ENCODE data around the gene SMG7.

The SMG7 gene

GRCh38 chr1:183470961-183471742 lies 1.1 kb upstream of the SMG7 start:
- DNase-seq = peak; percentile 60

DNA sequence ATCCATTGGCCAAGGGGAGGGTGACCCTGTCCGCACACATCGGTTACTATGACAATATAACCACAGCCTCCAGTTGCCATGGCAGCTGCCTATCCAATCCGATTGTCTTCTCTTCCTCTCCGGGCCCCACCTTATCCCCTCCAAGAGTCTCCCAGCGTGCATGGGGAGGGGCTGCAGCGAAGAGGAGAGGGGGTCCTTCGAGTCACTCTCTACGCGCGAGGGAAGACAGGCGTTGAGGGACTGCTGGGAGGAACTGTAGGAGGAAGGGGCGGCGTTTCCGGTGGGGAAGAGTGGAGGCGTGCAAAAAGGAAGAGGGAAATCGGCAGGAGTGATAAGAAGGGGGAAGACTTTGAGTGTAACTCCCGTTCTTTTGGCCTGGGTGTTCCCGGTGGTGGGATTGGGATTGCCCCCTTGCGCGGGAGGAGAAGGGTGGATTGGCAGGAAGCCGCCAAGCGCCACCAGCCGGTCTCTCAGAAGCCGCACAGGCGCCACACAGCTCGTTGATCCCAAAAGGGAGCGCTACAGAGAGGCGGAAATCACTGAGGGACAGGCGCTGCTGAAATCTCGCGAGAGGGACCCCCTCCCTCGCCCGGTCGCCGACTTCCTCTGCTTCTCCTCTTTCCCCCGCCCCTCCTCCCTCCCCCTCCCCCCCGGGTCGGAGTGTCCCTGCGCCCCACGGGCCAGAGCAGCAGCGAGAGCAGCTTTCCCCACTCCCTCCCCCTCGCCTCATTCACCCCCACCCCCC lies 384 bp upstream of the SMG7 start:
- peak; percentile 99 for DNase-seq

DNA sequence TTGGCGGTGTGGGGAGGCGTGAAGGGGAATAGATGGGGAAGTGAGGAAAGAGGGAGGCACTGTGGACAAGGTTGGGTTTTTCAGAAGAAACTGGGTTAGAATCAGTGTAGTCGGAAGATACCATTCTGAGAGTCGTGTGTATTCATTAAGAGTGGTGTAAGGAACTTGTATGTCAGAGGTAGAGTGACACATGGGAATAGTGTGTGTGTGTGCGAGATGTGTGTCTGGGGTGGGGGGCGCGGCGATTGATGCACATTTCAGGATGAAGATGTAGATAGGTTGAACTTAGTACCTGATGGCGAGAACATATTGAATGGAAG lies 878 bp downstream of the SMG7 start:
- no peak for DNase-seq

DNA sequence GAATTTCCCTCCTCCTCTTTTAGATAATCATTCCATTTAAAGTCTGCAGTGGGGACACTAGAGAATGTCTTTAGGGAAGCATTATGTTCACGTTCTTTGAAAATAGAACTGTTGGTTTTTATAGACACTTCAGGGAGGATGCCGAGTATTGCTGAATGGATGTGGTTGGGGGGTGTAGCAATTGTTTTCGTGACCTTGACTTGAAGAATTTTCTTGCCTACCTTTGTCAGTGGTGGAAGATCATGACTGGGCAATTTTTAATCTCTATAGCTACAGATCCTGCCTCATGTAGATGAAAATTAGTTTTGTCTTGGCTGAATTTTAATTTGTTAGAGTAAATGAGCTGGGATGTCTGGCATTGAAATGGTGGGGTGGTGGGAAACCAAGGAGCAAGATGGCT lies 3.8 kb downstream of the SMG7 start:
- DNase-seq = no peak

- DNase-seq = no peak
These were observed 5.9 kb downstream of the SMG7 start for GRCh38 chr1:183477986-183478781.

DNA sequence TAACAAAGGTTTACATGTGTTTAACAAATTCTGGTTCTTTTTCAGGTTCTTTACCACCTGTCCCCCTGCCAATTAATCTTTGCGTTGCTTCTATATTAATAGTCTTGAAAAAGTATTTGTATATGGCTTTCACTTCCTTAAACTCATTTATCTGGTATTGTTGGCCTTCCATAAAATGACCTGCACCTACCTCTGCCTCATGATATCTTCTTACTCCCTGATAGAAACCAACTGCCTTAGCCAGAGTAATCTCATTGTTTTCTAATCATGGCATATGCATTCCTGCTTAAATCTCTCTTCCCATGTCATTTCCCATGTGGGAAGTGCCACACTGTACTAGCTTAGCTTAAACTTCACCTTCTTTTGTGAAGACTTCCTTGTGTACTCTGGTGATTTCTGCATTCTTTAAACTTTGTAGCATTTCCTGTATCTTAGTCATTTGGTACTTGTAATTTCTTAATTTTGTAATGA lies 8.7 kb downstream of the SMG7 start:
- DNase-seq = no peak

- no peak for DNase-seq
These were observed 10.9 kb downstream of the SMG7 start for GRCh38 chr1:183483224-183483623.

DNA sequence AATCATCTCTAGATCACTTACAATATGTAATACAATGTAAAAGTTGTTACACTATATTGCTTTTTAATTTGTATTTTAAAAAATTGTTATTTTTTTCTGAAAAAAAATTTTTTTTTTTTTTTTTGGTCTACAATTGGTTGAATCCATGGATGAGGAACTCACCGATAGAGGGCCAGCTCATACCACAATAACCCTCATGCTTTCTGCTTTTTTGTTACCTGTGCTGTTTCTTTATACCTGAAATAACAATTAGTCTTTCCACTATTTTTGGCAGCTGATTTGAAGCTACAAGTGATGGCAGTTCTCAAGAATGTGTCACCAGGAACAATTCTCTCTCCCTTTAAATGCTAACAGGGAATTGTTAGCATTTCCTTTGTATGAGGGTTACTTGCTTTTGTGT lies 12.0 kb downstream of the SMG7 start:
- DNase-seq = no peak

DNA sequence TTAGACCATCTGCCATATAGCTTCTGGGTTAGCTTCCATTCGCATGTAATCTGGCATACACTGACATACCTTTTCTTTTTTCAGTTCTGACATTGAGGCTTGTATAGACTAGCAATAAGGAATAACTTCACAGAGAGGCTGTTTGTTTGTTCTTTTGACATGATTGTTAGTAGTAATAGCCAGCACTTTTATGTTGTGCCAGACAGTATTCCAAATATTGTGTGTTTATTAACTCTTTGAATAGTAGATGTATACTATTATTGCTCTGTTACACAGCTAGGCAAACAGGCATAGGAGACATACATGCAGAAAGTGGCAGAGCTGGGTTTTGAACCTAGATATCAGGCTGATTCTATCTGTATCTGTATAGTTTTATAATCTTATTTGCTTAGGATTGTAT lies 12.6 kb downstream of the SMG7 start:
- DNase-seq = no peak

DNA sequence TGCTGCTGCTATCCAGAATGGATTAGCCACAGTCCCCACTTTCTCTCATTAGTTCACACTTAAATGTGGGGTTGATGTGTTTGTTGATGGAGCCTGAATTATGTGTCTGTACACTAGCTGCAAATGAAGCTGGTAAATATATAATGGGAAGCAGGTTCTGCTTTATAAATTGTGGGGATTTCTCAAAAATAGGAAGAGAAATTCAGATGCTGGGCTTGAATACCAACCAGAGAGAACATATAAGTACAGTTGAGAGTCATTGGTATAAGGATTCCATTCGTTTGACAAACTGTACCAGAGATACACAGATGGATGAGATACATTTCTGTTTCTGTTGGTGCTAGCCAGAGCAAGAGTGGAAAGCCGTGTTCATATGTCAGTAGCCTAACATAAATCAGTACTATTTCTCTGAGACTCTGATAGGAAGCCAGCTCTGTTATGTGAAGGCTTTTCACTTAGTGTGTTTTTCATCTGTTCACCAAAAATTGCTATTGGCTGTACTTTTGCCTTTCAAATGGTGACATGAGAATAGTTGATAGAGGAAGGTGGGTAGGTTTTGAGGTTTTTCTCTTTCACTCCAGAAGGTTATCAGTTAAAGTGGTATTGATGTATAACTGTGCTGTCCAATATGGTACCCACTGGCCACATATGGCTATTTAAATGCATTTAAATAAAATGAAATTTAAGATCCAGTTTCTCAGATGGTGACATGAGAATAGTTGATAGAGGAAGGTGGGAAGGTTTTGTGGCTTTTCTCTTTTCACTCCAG lies 15.6 kb downstream of the SMG7 start:
- no peak for DNase-seq

DNA sequence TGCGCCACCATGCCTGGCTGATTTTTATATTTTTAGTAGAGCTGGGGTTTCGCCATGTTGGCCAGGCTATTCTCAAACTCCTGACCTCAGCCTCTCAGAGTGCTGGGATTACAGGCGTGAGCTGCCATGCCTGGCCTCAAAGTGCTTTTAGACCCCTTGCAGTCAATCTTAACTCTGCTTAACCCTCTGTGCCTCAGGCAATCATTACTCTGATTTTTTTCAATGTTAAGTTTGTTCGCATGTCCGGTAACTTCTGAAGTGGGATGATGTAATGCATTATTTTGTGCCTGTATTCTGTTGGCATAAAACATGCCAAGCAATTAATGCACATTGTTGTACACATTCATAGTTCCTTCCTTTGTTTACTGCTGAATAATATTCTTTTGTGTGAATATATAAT lies 18.6 kb downstream of the SMG7 start:
- no peak for DNase-seq

GRCh38 chr1:183493540-183494245 lies 21.4 kb downstream of the SMG7 start:
- no peak for DNase-seq

DNA sequence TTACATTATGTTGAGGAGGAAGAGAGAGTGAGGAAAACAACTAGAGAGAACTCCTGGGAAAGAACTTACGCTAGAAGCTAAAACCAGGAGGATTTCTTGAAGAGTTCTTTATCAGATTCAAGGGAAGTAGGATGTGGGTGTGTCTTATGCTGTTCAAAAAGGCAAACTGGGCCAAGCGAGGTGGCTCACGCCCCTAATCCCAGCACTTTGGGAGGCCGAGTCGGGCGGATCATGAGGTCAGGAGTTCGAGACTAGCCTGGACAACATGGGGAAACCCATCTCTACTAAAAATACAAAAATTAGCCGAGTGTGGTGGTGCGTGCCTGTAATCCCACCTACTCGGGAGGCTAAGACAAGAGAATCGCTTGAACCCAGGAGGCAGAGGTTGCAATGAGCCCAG lies 23.1 kb downstream of the SMG7 start:
- DNase-seq = no peak

DNA sequence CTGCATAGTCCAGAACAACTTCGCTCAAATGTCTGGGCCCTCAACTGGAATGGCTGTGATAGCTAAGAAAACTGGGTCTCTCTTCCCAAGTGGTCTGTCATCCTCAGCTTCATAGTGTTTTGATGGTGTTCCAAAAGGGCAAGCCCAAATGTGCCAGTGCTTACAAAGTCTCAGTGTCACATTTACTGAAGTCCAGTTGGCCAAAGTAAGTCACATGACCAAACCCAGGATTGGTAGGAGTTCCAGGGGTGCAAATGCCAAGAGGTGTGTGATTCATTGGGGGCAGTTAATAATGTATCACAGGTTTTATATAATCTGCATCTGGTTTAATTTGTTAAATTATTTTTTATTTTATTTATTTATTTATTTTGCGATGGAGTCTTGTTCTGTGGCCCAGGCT lies 24.9 kb downstream of the SMG7 start:
- DNase-seq = no peak

- DNase-seq = no peak
These were observed 26.2 kb downstream of the SMG7 start for GRCh38 chr1:183498342-183498991.

DNA sequence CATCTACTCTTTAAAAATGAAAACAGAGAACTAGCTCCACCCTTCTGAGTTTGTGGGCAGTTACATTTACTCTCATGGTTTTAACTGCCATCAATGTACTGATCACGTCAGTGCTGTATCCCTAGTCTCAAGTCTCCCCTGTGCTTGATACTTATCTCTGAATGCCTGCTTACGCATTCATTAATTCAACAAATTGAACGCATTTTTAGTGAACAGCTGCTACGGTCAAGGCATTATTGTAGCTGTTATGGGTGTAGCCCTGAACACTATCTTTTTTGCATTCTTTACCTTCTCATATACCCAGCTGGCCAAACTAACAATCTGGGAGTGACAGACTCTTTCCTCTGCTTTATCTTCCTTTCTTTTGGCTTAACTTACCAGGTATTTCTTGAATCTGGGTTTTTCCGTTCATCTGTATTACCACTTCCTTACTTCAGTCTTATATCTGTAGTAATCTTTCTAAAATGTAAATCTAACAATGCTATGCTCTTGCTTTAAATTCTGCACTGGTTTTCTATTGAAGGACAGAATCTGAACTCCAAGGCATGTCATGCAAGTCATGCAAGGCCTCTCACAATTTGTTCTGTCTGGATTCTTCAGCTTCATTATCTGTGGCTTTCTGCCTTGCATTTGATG lies 33.3 kb downstream of the SMG7 start:
- DNase-seq = no peak

DNA sequence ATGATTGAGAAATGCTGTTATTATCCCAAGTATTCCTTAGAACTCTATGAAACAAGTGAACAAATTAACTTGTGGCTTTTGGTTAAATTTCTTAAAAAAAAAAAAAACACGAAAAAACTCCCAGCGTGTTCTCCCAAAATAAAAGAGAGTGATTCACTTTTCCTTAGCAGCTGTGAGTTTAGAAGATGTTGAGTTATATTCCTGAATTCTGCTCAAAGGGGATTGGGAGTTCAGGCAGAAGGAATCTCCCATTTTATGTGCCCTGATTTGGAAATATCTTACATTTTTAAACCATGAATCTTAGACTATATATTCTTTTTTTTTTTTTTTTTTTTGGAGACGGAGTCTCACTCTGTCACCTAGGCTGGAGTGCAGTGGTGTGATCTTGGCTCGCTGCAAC lies 34.3 kb downstream of the SMG7 start:
- no peak for DNase-seq

- no peak for DNase-seq
These were observed 36.4 kb downstream of the SMG7 start for GRCh38 chr1:183508694-183509093.

GRCh38 chr1:183512450-183512849 lies 40.2 kb downstream of the SMG7 start:
- DNase-seq = no peak

- DNase-seq = no peak
These were observed 41.9 kb downstream of the SMG7 start for GRCh38 chr1:183514235-183514634.

DNA sequence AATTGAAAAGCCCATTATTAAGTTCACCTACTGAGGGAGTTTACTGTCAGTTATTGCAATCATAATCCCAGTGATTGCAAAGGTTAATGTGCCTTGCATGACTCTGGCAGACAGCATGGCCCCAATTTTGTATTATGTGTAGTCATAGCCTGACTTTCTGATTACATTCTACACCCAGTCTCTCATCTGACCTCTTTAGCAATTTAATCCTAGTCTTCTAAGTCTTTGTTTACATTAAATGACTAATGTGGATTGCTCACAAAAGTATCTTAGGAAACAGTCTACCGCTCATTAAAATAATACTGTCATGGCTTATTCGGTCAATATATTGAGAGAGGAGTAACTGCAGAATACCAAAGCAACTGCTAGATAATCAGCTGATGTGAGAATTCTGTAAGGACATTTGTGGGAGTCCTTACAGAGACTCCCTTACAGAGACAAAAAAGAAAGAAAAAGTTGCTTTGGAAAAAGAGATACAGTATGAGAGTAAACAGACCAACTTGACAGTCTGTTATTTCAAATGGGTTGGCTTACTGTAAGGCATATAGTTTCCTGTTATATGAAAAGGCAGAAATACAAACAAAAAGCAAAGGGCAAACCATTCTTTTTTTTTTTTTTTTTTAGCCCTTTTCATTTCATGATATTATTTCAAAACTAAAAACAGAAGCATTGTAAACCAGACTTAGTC lies 42.8 kb downstream of the SMG7 start:
- DNase-seq = no peak
